K562 (cell line): Measurements from ENCODE around the gene PDIA2. TPM values are rescaled to one million over a fixed set of nuclear protein-coding genes. Genes with fewer than 3 reads are reported as not detected.
A peak's percentile ranks its signal among the peaks of the same experiment; 100 is the strongest.

Experiments
- ARHGAP35 ChIP-seq: fragments of 450-650 bp; IDR thresholded peaks from 2 replicates; pipeline ENCODE4 v1.6.1; 2018; ENCODE audit not compliant: partially characterized antibody
- NKRF ChIP-seq: fragments of 450-650 bp; IDR thresholded peaks from 2 replicates; pipeline ENCODE4 v1.6.1; 2016; ENCODE audit warnings: borderline replicate concordance
- NUFIP1 ChIP-seq: fragments of 450-650 bp; IDR thresholded peaks from 2 replicates; pipeline ENCODE4 v1.6.1; 2018; ENCODE audit not compliant: partially characterized antibody
- POLR3A ChIP-seq: IDR thresholded peaks from 2 replicates; pipeline ENCODE4 v1.6.1; 2011; ENCODE audit warnings: borderline replicate concordance, mild to moderate bottlenecking, moderate library complexity; ENCODE audit not compliant: insufficient read length, insufficient read depth; ENCODE audit errors: extremely low read depth
- RHOXF2B ChIP-seq: fragments of 250-450 bp; sonication (Bioruptor Pico); conservative IDR thresholded peaks from 2 replicates; pipeline ENCODE4 v1.5.1; 2021
- SAFB2 ChIP-seq: fragments of 200-400 bp; formaldehyde crosslinking; IDR thresholded peaks from 2 replicates; pipeline ENCODE4 v1.6.1; 2018; ENCODE audit warnings: borderline replicate concordance, low read length, low read depth, moderate library complexity; ENCODE audit not compliant: severe bottlenecking
- SMARCE1 ChIP-seq: fragments of 450-650 bp; IDR thresholded peaks from 2 replicates; pipeline ENCODE4 v1.7.1; 2016; ENCODE audit warnings: mild to moderate bottlenecking
- SRSF1 ChIP-seq: fragments of 200-400 bp; formaldehyde crosslinking; IDR thresholded peaks from 2 replicates; pipeline ENCODE4 v1.6.1; 2017; ENCODE audit warnings: mild to moderate bottlenecking, low read depth, low read length, moderate library complexity
- TAF7 ChIP-seq: fragments of 450-650 bp; IDR thresholded peaks from 2 replicates; pipeline ENCODE4 v1.6.1; 2016; ENCODE audit warnings: missing genetic modification characterization, missing compliant biosample characterization
- TEAD4 ChIP-seq, 2 experiments: sonication (generic) in 1 of 2; formaldehyde crosslinking in 1 of 2; IDR thresholded peaks; 2 replicates each; pipeline versions ENCODE4 v1.6.1 to v1.8.0; 2012 to 2022; ENCODE audit warnings: borderline replicate concordance in 1 of 2, inconsistent platforms in 1 of 2, low read length in 1 of 2, mild to moderate bottlenecking in 1 of 2, missing genetic modification reagents in 1 of 2
- ZC3H11A ChIP-seq: IDR thresholded peaks from 2 replicates; pipeline ENCODE4 v1.6.1; 2012; ENCODE audit warnings: low read depth, low read length, improper control_type of control experiment
- ZFP30 ChIP-seq: fragments of 250-450 bp; sonication (Bioruptor Pico); IDR thresholded peaks from 2 replicates; pipeline ENCODE4 v1.8.0; 2022; ENCODE audit warnings: moderate library complexity, mild to moderate bottlenecking, inconsistent platforms, borderline replicate concordance
- ZNF280A ChIP-seq: fragments of 450-650 bp; IDR thresholded peaks from 2 replicates; pipeline ENCODE4 v1.6.1; 2018; ENCODE audit warnings: mild to moderate bottlenecking, low read depth; ENCODE audit not compliant: partially characterized antibody
- ZNF318 ChIP-seq, 2 experiments: fragments of 450-650 bp; IDR thresholded peaks; 2 replicates each; pipeline ENCODE4 v1.6.1; 2016; ENCODE audit warnings: mild to moderate bottlenecking in 2 of 2, borderline replicate concordance in 1 of 2, low read depth in 1 of 2, moderate library complexity in 1 of 2
- ZNF324 ChIP-seq: fragments of 250-450 bp; sonication (Bioruptor Pico); IDR thresholded peaks from 2 replicates; pipeline ENCODE4 v1.4.0; 2020; ENCODE audit warnings: mild to moderate bottlenecking
- polyA plus RNA-seq, 8 experiments: library from polyadenylated mRNA; depleted of rRNA in 4 of 8; stranded (reverse) in 5 of 8; unstranded in 3 of 8; fragments of >200 nt; fragmentation: Nextera tagmentation in 2 of 8; fragmentation: Illumina TruSeq in 1 of 8; extraction: Ambion mirVana in 2 of 8; extraction: Trizol in 1 of 8; gene quantifications; 2 replicates each; pipeline versions ENCODE4 v1.2.1 to v1.2.3, GENCODE V29; 2011 to 2014; ENCODE audit warnings: inconsistent platforms in 1 of 8, missing spikeins in 1 of 8
- total RNA-seq, 7 experiments: library from RNA; depleted of rRNA in 6 of 7; stranded (reverse); fragments of >200 nt in 6 of 7; fragmentation: Illumina TruSeq in 2 of 7; extraction: Trizol in 2 of 7; gene quantifications; 2 replicates each; pipeline versions ENCODE4 v1.2.1 to v1.2.3, GENCODE V29; 2011 to 2021; ENCODE audit warnings: low replicate concordance in 1 of 7

Gene PDIA2
- total and polyA plus RNA-seq, 9 of the 15 experiments (the other 6 are each of a cell fraction or from before 2014, with no cell fraction given): 0.13 to 0.92 (median 0.23) TPM; not detected in 4

- no peak for TF ChIP-seq ZNF318 (IDR thresholded peaks at IDR 0.05; ENCODE audit: borderline replicate concordance in 1 of 2, low read depth in 1 of 2)
- no peak for TF ChIP-seq ZNF324 (CRISPR knock-in tag)
- no peak for TF ChIP-seq POLR3A
- peak; percentile 54; the same call in 1 of the 2 replicates for TF ChIP-seq SMARCE1
- TF ChIP-seq SRSF1: no peak
- TF ChIP-seq ZNF280A: no peak
- TF ChIP-seq NUFIP1: no peak
- no peak for TF ChIP-seq ARHGAP35
- TF ChIP-seq NKRF: peak; percentile 96
- no peak for TF ChIP-seq ZC3H11A
- TF ChIP-seq RHOXF2B (CRISPR knock-in tag): no peak
- TF ChIP-seq TEAD4 (IDR thresholded peaks at IDR 0.05; ENCODE audit: low read length): no peak
- TF ChIP-seq TEAD4 (CRISPR knock-in tag; IDR thresholded peaks at IDR 0.05; ENCODE audit: borderline replicate concordance): no peak
- TF ChIP-seq ZFP30 (CRISPR knock-in tag): no peak
- TF ChIP-seq TAF7: no peak
- no peak for TF ChIP-seq SAFB2
Observed at GRCh38 chr16:234468-235305, 48.3 kb upstream of the PDIA2 start, which contains the start of gene FAM234A (continued).
